Stimulated activated CD4-positive, alpha-beta T cell treated with anti-CD3 and anti-CD28 coated beads, Interleukin-1b, Interleukin-23, amount 100 ng/mL, for 24 hours (primary cell): Measurements from ENCODE around the gene MROH2A.

ENCODE experiments used
- DNase-seq, 4 experiments: peaks; one replicate each; pipeline ENCODE4 v3.0.0-alpha.2; 2020; ENCODE audit warnings: low read depth in 4 of 4, low spot score in 1 of 4

MROH2A gene

GRCh38 chr2:233818639-233819621 lies 40.8 kb downstream of the MROH2A start:
- no peak for DNase-seq

- DNase-seq = no peak
These were observed 42.0 kb downstream of the MROH2A start for GRCh38 chr2:233819884-233820773.

GRCh38 chr2:233820774-233821105 lies 42.6 kb downstream of the MROH2A start:
- no peak for DNase-seq

DNA sequence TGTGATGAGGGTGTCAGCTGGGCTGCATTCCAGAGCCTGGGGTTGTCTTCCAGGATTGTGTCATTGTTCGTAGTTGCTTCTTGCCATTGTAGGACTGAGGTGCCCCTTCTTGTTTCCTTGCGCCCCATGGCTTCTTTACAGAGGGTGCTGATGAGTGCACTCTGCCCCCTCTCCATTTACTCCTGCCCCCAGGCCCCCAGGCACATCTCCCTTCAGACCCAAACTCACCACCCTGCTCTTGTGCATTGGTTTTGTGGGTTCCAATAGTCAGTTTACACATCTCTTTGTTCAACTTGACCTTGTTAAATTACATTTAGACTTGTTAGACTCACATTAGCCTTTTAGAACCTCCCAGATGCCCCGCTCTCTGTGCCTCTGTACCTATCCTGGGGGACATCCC lies 43.1 kb downstream of the MROH2A start:
- DNase-seq = no peak

DNA sequence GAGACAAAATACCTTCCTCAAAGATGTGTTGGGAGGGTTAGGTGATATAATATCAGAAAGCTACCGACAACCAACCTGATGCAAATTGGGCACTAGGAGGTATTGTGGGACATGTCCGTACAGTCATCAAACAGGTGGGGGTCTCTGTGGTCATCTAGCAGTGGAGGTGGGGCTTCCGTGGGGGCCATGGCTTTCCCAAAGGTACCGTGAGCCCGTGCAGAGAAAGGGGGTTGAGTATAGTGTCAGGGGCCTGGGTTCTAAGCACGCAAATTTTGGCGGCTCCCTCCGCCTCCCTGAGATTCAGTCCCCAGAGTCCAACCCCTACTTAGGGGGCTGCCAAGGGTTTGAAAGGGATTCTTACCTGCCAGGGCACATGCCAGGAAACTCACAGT lies 43.6 kb downstream of the MROH2A start:
- no peak for DNase-seq

GRCh38 chr2:233822101-233822771 lies 44.1 kb downstream of the MROH2A start:
- no peak for DNase-seq

GRCh38 chr2:233822781-233823730 lies 44.9 kb downstream of the MROH2A start:
- no peak for DNase-seq

GRCh38 chr2:233823731-233824121 lies 45.6 kb downstream of the MROH2A start:
- no peak for DNase-seq

GRCh38 chr2:233824373-233824772 lies 46.2 kb downstream of the MROH2A start:
- no peak for DNase-seq

DNA sequence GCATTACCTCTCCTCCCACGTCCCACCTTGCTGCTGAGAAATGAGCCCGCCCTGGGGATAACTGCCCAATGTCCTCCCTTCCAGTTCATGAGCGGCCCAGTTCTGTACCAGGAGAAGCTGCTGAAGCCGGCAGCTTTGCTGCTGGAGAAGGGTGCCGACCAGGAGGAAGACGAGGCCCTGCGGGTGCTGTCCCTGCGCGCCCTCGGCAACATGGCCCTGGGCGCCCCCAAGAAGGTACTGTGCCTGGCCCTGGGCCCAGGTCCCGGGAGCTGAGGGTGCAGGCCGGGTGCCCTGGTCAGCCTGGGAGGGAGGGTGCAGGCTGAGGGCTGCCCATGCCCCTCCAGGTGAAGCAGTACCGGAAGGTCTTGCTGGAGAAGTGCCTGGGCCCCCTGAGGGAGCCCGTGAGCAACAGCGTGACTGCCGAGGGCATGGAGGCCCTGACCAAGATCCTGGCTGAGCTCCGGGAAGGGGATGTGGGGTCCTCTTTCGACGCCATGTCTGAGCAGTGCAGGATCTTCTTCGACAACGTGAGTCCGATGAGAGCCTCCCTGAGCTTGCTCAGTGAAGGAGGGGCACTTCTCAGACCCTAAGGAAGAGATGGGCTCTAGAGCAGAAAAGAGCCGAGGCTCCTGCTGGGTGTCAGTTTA lies 50.5 kb downstream of the MROH2A start:
- DNase-seq = no peak

GRCh38 chr2:233829193-233830110 lies 51.3 kb downstream of the MROH2A start:
- no peak for DNase-seq

GRCh38 chr2:233830111-233830802 lies 52.1 kb downstream of the MROH2A start:
- DNase-seq = no peak

GRCh38 chr2:233831011-233831721 lies 53.0 kb downstream of the MROH2A start:
- DNase-seq = no peak

- DNase-seq = no peak
These were observed 53.7 kb downstream of the MROH2A start for GRCh38 chr2:233831861-233832260.

DNA sequence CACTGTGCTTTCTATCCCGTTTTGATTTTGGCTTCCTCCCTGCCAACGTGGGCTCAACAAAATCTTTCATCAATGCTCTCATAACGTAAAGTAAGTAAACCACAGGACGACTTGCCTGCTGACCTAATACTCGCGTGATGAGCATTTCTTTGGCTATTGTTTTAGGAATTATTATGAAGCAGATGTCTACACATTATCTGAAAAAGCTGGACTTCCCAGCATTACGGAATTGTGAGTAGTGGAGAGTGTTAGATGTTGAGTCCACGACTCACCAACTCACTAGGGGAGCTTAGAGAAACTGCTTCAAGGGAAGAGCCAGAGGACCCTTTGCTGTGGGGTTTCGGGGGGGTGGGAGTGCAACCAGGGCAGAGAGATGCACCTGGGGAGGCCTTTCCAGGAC lies 54.3 kb downstream of the MROH2A start:
- DNase-seq = no peak

DNA sequence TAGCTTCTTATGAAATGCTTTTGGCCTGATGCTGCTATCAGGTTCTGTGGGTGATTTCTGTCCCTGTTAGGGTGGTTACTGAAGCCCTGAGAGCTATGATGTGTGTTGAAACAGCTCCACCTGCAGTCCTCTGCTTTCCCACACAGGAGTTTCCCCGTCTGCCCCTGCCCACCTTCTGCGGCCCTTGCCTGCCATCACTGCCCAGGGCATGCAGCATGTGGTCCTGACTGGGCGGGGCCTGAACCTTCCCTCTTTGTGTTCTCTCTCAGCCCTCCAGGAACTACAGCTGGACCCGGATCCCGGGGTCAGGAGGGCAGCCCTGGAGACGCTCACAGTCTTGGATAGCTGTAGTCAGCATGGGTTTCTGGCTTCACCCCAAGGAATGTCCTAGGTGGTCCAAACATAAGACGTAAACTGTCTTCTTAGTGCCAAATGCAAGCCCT lies 54.8 kb downstream of the MROH2A start:
- no peak for DNase-seq

GRCh38 chr2:233833345-233833744 lies 55.2 kb downstream of the MROH2A start:
- DNase-seq = no peak
